Measurements from ENCODE around the gene CDO1.

The CDO1 gene

GRCh38 chr5:115785381-115786065, 30.9 kb downstream of the CDO1 start:
- DNase-seq (ENCODE audit: low read depth), result no peak

- no peak for DNase-seq (ENCODE audit: low read depth)
Measured at GRCh38 chr5:115778417-115778816, 38.0 kb downstream of the CDO1 start.

- no peak for DNase-seq (ENCODE audit: low read depth)
Measured at GRCh38 chr5:115776989-115777388, 39.5 kb downstream of the CDO1 start.

GRCh38 chr5:115775999-115776398, 40.5 kb downstream of the CDO1 start:
- no peak for DNase-seq (ENCODE audit: low read depth)

GRCh38 chr5:115774684-115775083, 41.8 kb downstream of the CDO1 start:
- no peak for DNase-seq (ENCODE audit: low read depth)

- DNase-seq (ENCODE audit: low read depth), result no peak
Measured at GRCh38 chr5:115772731-115773475, 43.6 kb downstream of the CDO1 start.

- no peak for DNase-seq (ENCODE audit: low read depth)
Measured at GRCh38 chr5:115770466-115770865, 46.0 kb downstream of the CDO1 start.

- no peak for DNase-seq (ENCODE audit: low read depth)
Measured at GRCh38 chr5:115767424-115767823, 49.0 kb downstream of the CDO1 start.

GRCh38 chr5:115766608-115767007, 49.9 kb downstream of the CDO1 start:
- no peak for DNase-seq (ENCODE audit: low read depth)

GRCh38 chr5:115758356-115758755, 58.1 kb downstream of the CDO1 start:
- no peak for DNase-seq (ENCODE audit: low read depth)

- DNase-seq (ENCODE audit: low read depth), result no peak
Measured at GRCh38 chr5:115755675-115756074, 60.8 kb downstream of the CDO1 start.

All from non-pigmented ciliary epithelial cell (primary cell).